OCI-LY7 (cell line): ENCODE data around the gene CCHCR1. TPM values are rescaled to one million over a fixed set of nuclear protein-coding genes. Genes with fewer than 3 reads are reported as not detected.

Experiments
- BruUV-seq: library from RNA; stranded (reverse); fragments of 400-500 nt; replicated peaks from 2 replicates; lab custom pipeline; 2021; lab: Mats Ljungman, UMichigan
- CTCF ChIA-PET: fragments of 300-600 bp; sonication (Branson Sonifier 250); formaldehyde crosslinking; loops from one replicate; lab custom pipeline; 2022; ENCODE audit warnings: antibody characterized with exemption; ENCODE audit not compliant: unreplicated experiment; lab: Charles Lee
- POLR2A ChIA-PET: fragments of 300-600 bp; sonication (Branson Sonifier 250); formaldehyde crosslinking; loops from one replicate; lab custom pipeline; 2022; ENCODE audit warnings: antibody characterized with exemption; lab: Charles Lee
- DNase-seq: peaks from one replicate; pipeline ENCODE4 v3.0.0-alpha.2; 2015; ENCODE audit warnings: low spot score
- H2AFZ ChIP-seq: fragments of 200-600 bp; sonication (generic), shearing (Covaris generic); 2 replicates; pipeline ENCODE4 v1.6.1; 2014; ENCODE audit warnings: mild to moderate bottlenecking, antibody characterized with exemption, low read length, moderate library complexity
- H3K27ac ChIP-seq: fragments of 200-600 bp; sonication (generic); 2 replicates; pipeline ENCODE4 v1.5.1; 2014; ENCODE audit warnings: mixed run types, low read depth, mild to moderate bottlenecking, moderate library complexity, low read length, inconsistent platforms; ENCODE audit not compliant: poor library complexity, severe bottlenecking
- H3K36me3 ChIP-seq: fragments of 200-600 bp; sonication (generic); 2 replicates; pipeline ENCODE4 v1.6.1; 2014; ENCODE audit warnings: mild to moderate bottlenecking, antibody characterized with exemption, low read length, moderate library complexity, mixed read lengths; ENCODE audit not compliant: insufficient read depth
- H3K4me1 ChIP-seq: fragments of 200-600 bp; sonication (generic); 2 replicates; pipeline ENCODE4 v1.5.1; 2014; ENCODE audit warnings: mild to moderate bottlenecking, low read length; ENCODE audit not compliant: insufficient read depth, poor library complexity, severe bottlenecking
- H3K4me2 ChIP-seq: fragments of 200-600 bp; sonication (generic); 2 replicates; pipeline ENCODE4 v1.6.1; 2014; ENCODE audit warnings: mild to moderate bottlenecking, low read length
- H3K4me3 ChIP-seq: fragments of 200-600 bp; sonication (generic); 2 replicates; pipeline ENCODE4 v1.5.1; 2014; ENCODE audit warnings: mild to moderate bottlenecking, low read depth, low read length; ENCODE audit not compliant: poor library complexity, severe bottlenecking
- H3K79me2 ChIP-seq: fragments of 200-600 bp; sonication (generic); 2 replicates; pipeline ENCODE4 v1.6.1; 2016; ENCODE audit warnings: low read depth, mild to moderate bottlenecking, low read length, moderate library complexity, mixed read lengths; ENCODE audit not compliant: insufficient read depth
- H3K9me2 ChIP-seq: fragments of 200-600 bp; sonication (generic); 2 replicates; pipeline ENCODE4 v1.6.1; 2016; ENCODE audit warnings: mild to moderate bottlenecking, low read length, mixed read lengths; ENCODE audit not compliant: insufficient read depth
- H3K9me3 ChIP-seq: fragments of 200-600 bp; sonication (generic); 2 replicates; pipeline ENCODE4 v1.6.1; 2014; ENCODE audit warnings: mild to moderate bottlenecking, mixed run types, low read length, mixed read lengths
- H4K20me1 ChIP-seq: fragments of 200-600 bp; sonication (generic); 2 replicates; pipeline ENCODE4 v1.6.1; 2014; ENCODE audit warnings: mild to moderate bottlenecking, antibody characterized with exemption, low read length, moderate library complexity, mixed read lengths; ENCODE audit not compliant: insufficient read depth
- EZH2phosphoT487 ChIP-seq: fragments of 200-600 bp; sonication (generic); IDR thresholded peaks from 2 replicates; pipeline ENCODE4 v1.6.1; 2018; ENCODE audit warnings: low read depth, borderline replicate concordance, mild to moderate bottlenecking, mixed run types, antibody characterized with exemption, low read length, moderate library complexity, mixed read lengths
- intact Hi-C: fragments of 100-400 bp; cut with micrococcal nuclease; formaldehyde crosslinking; loops from one replicate; pipeline ENCODE4 v1.10.0; 2022; ENCODE audit not compliant: unreplicated experiment
- total RNA-seq, 2 experiments: library from RNA; depleted of rRNA in 1 of 2; stranded (reverse); fragments of >200 nt in 1 of 2; shearing (Covaris generic) in 1 of 2; gene quantifications; 2 replicates each; pipeline ENCODE4 v1.2.3, GENCODE V29; 2014 to 2022
- TF ChIP-seq, protein P1 (sequence below): fragments of 200-600 bp; sonication (generic); conservative IDR thresholded peaks from 2 replicates; pipeline ENCODE4 v1.5.1; 2014; ENCODE audit warnings: mild to moderate bottlenecking, antibody characterized with exemption, low read length, moderate library complexity, mixed read lengths

CCHCR1 gene
- total RNA-seq, 2 experiments from 2014 or later: 23.9 to 33.0 TPM

DNA sequence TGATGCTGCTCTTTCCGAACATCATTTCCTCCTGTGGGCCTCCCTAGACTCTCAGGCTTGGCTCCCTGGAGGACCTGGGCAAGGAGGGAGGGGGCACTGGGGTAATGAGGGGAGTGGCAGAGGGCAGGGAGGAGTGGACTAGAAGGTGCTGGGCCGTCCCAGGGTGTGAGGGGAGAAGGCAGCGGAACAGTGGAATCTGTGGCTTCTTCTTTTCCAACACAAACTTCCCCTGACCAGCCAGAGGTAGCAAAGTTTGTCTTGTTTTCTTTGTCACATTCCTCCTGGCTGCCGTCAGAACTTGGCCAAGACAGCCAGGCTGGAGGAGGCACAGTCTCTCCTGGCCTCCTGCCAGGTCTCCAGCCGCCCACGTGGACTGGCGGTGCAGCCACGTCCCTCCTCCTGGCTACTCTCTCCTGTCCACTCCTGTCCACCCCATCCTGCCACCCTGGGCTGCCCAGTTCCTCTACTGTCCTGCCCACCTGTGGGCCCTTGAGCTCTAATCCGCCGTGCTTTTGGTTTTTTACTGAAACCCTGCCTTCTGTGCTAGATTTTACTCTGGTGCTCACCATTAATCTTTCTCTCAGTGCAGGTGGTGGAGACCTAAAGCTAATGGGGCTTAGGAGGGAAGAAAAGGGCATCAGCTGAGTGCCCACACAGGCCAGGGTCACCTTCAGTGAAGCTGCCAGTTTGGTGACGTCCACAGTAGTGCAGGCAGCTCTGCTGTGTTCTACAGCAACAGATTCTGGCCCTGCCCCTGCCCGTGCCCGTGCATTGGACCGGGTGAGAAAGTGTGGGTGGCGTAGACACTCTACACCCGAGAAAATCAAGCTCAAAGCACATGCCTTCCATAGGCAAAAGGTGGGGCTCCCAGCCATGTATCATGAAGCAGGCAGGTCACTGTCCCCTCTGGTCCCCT is 34.6 kb downstream of the CCHCR1 start:
- no TSS peak for BruUV-seq
- POLR2A ChIA-PET: no interaction called here
- Histone ChIP-seq H3K27ac (no peak overlapping the region), H3K9me2 (no peaks in the 10 kb centered on the region), H4K20me1 (no peaks in the 10 kb centered on the region), H2AFZ (no peak overlapping the region), H3K36me3 (no peaks in the 10 kb centered on the region), H3K79me2 (no peaks in the 10 kb centered on the region), H3K4me2 (no peak overlapping the region), H3K4me1 (no peaks in the 10 kb centered on the region), H3K9me3 (no peaks in the 10 kb centered on the region), H3K4me3 (no peak overlapping the region)
- CTCF ChIA-PET: no interaction called here
- TF ChIP-seq EZH2phosphoT487: no peak
- TF ChIP-seq, protein P1, sequence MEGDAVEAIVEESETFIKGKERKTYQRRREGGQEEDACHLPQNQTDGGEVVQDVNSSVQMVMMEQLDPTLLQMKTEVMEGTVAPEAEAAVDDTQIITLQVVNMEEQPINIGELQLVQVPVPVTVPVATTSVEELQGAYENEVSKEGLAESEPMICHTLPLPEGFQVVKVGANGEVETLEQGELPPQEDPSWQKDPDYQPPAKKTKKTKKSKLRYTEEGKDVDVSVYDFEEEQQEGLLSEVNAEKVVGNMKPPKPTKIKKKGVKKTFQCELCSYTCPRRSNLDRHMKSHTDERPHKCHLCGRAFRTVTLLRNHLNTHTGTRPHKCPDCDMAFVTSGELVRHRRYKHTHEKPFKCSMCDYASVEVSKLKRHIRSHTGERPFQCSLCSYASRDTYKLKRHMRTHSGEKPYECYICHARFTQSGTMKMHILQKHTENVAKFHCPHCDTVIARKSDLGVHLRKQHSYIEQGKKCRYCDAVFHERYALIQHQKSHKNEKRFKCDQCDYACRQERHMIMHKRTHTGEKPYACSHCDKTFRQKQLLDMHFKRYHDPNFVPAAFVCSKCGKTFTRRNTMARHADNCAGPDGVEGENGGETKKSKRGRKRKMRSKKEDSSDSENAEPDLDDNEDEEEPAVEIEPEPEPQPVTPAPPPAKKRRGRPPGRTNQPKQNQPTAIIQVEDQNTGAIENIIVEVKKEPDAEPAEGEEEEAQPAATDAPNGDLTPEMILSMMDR: no peak
- intact Hi-C loops: no loop called here
- no peak for DNase-seq

DNA sequence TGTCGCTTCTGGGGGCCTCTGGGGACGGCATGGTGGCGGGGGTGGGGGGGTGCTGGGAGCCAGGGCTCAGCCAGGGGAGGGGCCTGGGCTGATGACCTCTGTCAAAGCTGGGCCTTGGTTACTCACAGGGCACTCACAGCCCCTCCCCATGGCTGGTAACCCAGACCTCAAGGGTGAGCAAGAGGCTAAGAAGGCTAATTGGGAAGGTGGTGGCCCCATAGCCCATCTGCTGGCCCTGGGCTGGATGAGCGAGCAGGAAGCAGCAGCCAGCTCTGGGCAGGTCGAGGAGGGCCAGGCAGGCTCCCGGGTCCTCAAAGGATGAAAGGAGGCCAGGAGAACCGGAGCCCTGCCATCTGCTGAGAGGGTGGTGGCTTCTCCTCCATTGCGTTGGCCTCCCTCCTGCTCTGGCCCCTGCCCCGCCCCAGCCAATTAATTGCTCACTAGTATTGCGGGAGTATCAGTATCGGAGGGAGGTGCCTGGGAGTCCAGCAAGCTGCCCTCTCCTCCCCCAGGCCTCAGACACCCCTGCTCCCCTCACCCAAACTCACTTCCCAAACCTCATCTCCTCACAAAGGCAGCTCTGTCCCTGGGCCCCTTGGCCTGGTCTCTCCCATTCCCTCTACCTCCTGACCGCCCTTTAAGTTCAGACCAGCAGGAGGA is 36.3 kb downstream of the CCHCR1 start:
- TF ChIP-seq EZH2phosphoT487: no peak
- TF ChIP-seq, protein P1: no peak
- Histone ChIP-seq H3K4me3 (no peak overlapping the region), H3K4me2 (no peak overlapping the region), H3K9me3 (no peaks in the 10 kb centered on the region), H3K9me2 (no peaks in the 10 kb centered on the region), H3K79me2 (no peaks in the 10 kb centered on the region), H2AFZ (no peak overlapping the region), H3K36me3 (no peaks in the 10 kb centered on the region), H3K27ac (no peak overlapping the region), H3K4me1 (no peaks in the 10 kb centered on the region), H4K20me1 (no peaks in the 10 kb centered on the region)
- intact Hi-C loops: no loop called here
- no peak for DNase-seq
- BruUV-seq: no TSS peak
- ChIA-PET POLR2A (no interaction called here), CTCF (no interaction called here)
